ENCODE measurements around the gene RAB7A.

DNA sequence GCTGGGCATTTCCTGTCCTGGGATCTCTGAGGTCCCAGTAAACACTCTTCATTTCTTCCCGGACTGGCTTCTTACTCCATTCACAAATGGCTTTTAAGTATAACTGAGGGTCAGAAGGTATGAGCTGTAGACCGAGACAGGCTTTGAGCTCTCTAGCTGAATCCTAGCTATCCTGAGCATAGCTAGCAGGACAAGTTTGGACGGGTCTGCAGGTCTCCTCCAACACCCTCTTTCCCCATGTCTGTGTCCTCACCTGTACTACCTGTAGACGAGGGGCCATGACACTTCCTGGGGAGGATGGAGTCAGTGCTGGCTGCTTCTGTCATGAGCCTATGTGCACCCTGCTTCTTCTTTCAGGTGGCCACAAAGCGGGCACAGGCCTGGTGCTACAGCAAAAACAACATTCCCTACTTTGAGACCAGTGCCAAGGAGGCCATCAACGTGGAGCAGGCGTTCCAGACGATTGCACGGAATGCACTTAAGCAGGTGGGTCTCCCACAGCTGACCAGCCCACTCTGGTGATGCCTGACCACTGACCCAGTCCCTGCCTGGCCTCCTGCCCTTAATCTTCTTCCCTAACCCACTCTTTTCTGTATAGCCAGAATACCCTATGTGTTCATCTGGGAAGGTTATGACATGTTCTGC is 81.3 kb downstream of the RAB7A start:
- no peak for TF ChIP-seq EP300 (IDR thresholded peaks at IDR 0.05)
- TF ChIP-seq, protein P1, sequence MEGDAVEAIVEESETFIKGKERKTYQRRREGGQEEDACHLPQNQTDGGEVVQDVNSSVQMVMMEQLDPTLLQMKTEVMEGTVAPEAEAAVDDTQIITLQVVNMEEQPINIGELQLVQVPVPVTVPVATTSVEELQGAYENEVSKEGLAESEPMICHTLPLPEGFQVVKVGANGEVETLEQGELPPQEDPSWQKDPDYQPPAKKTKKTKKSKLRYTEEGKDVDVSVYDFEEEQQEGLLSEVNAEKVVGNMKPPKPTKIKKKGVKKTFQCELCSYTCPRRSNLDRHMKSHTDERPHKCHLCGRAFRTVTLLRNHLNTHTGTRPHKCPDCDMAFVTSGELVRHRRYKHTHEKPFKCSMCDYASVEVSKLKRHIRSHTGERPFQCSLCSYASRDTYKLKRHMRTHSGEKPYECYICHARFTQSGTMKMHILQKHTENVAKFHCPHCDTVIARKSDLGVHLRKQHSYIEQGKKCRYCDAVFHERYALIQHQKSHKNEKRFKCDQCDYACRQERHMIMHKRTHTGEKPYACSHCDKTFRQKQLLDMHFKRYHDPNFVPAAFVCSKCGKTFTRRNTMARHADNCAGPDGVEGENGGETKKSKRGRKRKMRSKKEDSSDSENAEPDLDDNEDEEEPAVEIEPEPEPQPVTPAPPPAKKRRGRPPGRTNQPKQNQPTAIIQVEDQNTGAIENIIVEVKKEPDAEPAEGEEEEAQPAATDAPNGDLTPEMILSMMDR (IDR thresholded peaks at IDR 0.05) = no peak
